HG03280 (cell line): ENCODE measurements around the gene TMEM52.
"Not testable (repeated sequence)": the region's sequence is repeated elsewhere in the genome, so short reads cannot be mapped to it uniquely, and the experiment has no call there.

Source experiments
- ATAC-seq: cut with Tn5 transposase; IDR thresholded peaks from one replicate; pipeline ENCODE4 v1.9.1; 2021; ENCODE audit warnings: mild to moderate bottlenecking, moderate library complexity; ENCODE audit not compliant: unreplicated experiment

Gene TMEM52

GRCh38 chr1:1947493-1947892, 28.4 kb upstream of the TMEM52 start:
- ATAC-seq, result no peak

DNA sequence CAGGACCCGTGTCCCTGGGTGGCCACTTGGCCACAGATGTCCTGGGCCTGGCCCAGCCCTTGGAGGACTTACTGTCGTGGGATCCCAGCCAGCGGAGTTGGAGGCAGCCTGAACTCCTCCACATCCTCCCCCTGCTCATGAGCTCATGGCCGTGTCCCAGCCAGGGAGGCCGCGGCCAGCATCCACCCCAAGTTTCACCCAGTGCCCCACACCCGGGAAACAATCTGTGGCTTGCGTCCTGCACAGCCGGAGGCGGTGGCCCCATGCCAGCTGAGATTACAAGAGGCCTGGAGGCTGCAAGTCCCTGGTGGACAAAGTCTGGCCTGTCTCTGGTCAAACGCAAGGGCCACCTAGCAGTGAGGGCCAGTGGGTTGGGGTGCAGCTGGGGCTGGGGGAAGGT, 27.5 kb upstream of the TMEM52 start:
- ATAC-seq, result no peak

DNA sequence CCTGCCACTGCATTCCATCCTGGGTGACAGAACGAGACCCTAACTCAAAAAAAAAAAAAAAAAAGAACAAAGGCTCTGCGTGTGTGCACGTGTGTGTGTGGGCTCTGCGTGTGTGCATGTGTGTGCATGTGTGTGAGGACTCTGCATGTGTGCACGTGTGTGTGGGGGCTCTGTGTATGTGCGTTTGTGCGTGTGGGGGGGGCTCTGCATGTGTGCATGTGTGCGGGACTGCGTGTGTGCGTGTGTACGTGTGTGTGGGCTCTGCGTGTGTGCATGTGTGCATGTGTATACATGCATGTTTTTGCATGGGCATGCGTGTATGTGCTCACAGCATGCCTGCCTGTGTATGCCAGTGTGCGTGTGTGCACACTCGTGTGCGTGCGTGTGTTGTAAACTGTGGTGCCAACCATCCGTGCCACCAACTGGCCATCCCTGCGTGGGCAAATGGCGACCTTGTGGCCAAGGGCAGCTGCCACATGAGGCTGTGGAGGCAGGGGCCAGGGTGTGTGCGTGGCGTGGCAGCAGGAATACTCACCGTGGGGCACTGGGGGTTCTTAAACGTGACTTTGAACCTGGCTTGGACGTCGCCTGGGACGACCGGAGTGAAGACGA, 26.8 kb upstream of the TMEM52 start:
- no peak for ATAC-seq

- no peak for ATAC-seq
Measured at GRCh38 chr1:1943834-1944570, 24.9 kb upstream of the TMEM52 start.

GRCh38 chr1:1942753-1943656, 23.9 kb upstream of the TMEM52 start:
- no peak for ATAC-seq

- ATAC-seq, result no peak
Measured at GRCh38 chr1:1941868-1942752, 23.0 kb upstream of the TMEM52 start.

DNA sequence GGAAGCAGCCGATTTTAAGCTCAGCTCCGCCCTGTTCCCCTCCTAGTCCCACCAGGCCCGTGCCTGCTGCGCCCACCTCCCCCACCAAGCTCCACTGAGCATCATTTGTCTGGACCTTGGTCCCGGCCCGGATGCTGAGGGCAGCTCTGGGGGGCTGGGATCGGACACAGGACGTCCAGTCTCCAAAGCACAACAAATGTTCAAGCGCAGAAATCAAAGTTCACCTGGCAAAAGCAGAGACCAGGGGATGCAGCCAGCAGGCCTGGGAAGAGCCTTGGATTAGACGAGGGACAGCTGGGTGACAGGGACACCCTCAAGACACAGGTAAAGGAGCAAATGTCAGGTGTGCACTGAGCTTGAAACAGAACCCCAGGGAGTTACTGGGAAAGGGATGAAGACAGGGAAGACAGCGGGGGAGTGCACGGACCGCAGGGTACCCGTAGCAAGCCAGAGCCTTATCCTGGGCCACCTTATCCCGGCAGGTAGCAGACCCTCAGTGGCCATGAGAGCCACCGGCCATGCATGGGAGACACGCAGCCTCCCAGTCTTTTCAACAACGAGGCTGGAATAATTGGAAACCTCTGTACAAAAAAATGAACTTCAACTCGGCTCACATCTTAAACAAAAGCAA, 22.2 kb upstream of the TMEM52 start:
- ATAC-seq, result no peak

GRCh38 chr1:1940123-1940425, 21.0 kb upstream of the TMEM52 start:
- no peak for ATAC-seq

DNA sequence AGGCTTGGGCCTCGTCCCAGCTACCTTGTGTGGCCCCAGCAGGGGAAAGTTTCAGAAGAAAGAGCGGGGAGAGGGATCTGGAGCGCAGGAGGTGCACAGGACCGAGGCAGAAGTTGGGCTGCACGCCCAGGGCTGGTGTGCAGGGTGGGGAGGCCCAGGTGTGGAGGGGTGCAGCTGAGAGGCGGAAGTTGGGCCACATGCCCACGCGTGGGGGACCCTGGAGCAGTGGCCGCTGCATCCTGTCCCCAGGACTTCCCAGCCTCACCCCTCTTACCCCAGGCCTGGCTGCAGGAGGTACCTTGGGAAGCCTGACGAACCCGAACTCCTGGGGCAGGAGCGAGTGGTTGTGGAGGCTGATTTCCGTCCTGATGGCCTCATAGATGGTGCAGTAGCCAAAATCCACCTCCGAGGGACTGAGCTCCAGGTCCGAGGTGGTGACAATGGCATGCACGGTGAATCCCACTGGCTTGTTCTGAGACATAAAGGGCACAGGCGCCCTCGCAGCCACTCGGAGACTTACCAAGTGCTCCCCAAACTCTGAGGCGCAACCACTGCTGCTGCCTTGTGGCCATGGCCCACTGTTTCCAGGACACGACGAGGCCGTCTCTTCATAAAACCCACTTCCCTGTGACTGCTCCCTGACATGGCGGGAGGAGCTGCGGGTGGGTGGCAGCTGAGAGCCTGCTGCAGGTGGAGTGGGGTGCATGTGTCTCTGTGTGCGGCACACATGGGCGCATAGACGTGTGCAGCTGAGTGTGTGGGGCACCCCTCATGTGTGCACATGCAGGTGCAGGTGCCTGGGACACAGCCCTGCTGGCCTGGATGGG, 20.4 kb upstream of the TMEM52 start:
- ATAC-seq, result no peak

DNA sequence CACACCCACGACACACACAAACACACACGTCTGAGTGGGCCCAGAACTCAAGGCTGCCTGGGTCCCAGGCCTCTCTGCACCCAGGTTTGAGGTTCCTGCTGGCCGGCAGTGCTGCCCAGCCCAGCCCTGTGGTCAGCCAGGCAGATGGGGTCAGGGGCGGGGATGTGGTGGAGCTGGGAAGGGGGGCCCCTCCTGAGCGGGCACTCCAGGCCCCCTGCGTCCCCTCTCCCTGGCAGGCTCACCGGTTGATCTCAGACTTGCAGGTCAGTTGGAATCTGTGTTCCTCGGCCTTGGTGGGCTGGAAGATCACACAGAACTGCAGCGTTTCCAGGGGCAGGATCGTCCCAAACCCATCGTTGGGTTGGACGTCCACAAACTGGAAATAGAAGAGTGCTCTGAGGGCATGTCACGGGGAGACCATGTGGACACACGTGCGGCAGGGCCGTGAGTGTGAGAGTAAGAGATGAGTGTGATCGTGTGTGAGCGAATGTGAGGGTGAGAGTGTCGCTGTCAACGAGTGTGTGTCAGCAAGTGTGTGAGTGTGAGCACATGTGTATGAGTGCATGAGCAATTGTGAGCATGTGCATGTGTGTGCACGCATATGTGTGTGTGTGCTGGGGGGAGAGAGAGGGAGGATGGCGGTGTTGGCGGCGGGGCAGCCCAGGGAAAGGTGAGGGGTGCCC, 19.7 kb upstream of the TMEM52 start:
- no peak for ATAC-seq

DNA sequence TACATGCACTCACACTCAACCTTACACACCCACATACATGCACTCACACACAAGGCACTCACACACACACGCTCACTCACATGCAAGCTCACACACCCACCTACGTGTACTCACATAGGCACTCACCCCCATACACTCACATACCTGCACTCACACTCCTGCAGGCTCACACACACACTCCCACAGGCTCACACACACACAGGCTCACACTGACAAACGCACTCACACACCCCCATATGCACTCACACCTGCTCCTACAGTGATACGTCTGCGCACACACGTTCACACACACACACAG, 19.1 kb upstream of the TMEM52 start:
- no peak for ATAC-seq

DNA sequence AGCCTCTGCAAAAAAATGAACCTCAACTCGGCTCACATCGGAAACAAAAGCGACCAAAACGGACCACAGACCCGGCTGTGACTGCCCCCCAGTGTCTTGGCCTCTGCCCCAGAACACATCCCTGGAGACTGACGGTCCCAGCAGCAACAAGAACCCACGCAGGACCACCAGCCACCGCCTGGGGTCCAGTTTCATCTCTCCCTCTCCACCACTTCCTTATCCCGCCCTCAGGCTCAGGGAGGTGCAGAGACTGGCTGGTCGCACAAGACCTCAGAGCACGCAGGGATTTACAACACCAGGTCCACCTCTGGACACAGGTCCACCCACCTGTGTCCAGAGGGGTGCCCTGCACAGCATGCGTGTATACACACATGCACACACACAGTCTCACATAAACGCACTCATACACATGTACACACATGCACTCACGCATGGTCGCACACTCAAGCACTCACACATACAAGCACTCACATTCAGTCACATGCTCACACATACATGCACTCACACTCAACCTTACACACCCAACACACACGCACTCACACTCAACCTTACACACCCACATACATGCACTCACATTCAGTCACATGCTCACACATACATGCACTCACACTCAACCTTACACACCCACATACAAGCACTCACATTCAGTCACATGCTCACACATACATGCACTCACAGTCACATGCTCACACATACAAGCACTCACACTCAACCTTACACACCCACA, 18.6 kb upstream of the TMEM52 start:
- no peak for ATAC-seq

DNA sequence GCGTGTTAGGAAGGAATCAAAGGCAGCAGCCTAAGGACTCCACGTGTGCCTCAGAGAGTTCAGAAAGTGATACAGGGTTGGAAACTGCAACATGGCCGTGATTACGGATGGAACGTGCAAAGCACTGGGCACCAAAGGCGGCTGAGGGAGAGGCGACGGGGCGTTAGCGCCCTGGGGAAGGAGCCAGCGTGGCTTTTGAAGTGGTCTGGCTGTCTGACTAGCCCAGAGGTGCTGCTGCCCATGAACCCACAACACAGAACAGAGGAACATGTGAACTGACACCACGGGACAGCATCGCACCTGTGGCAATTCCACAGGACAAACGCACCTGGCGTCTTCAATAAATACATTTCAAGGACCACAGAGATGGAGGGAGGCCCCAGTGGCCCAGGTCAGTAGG, 18.0 kb upstream of the TMEM52 start:
- ATAC-seq, result no peak

GRCh38 chr1:1934848-1935247, 15.8 kb upstream of the TMEM52 start:
- ATAC-seq, result not testable (repeated sequence)

DNA sequence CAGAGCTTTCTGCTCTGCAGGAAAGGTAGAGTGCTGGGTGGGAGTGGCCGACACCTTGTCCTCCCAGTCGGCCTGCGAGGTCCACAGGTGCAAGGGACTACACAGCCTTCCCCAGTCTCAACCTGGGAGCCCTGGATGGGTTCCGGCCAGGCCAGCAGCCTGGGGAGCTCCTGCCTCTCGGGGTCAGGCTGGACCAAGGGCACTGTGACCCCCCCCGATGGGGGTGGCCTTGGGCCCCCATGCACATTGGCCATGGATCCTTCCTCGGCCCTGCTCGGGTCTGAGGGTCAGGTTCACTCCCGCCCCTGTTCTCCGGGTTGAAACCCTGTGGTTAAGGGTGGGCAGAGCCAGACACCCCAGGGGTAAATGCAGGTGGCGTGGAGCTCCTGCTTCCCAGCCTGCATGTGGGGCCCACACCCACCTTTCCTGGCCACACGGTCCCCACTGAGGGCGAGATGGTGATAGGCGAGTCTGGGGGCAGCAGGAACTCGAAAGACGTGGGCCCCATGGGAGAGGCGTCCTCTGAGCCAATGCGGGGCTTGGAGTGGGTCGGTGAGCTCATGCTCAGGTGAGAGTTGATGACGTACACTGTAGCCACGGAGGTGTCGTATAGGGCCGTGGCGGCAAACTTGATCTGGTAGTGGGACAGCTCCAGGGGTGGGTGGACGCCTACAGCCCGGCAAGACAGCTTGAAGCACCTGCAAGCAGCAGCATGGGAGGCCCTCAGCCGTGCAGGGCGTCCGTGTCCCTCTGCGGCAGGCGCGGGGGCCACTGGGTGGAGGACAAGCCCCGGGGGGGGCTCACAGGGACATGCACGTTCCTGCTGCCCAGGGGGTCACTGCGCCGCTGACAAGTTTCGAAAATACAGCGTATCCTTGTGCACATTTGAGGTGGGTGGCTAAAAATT, 10.8 kb upstream of the TMEM52 start:
- ATAC-seq, result no peak

GRCh38 chr1:1929102-1929638, 10.1 kb upstream of the TMEM52 start:
- ATAC-seq, result no peak
